Sigmoid colon (tissue), 4 donors: ENCODE data around the gene CSTB.

Experiments
- POLR2A ChIP-seq, 2 donors: fragments of 450-650 bp; IDR thresholded peaks; one replicate each; pipeline ENCODE4 v1.6.1; 2016; ENCODE audit warnings: antibody characterized with exemption in 2 of 2, mild to moderate bottlenecking in 2 of 2, moderate library complexity in 2 of 2
- POLR2AphosphoS5 ChIP-seq, 4 donors: sonication (generic); formaldehyde crosslinking; IDR thresholded peaks; one replicate each; pipeline ENCODE4 v1.6.1; 2017; ENCODE audit warnings: antibody characterized with exemption in 4 of 4

DNA sequence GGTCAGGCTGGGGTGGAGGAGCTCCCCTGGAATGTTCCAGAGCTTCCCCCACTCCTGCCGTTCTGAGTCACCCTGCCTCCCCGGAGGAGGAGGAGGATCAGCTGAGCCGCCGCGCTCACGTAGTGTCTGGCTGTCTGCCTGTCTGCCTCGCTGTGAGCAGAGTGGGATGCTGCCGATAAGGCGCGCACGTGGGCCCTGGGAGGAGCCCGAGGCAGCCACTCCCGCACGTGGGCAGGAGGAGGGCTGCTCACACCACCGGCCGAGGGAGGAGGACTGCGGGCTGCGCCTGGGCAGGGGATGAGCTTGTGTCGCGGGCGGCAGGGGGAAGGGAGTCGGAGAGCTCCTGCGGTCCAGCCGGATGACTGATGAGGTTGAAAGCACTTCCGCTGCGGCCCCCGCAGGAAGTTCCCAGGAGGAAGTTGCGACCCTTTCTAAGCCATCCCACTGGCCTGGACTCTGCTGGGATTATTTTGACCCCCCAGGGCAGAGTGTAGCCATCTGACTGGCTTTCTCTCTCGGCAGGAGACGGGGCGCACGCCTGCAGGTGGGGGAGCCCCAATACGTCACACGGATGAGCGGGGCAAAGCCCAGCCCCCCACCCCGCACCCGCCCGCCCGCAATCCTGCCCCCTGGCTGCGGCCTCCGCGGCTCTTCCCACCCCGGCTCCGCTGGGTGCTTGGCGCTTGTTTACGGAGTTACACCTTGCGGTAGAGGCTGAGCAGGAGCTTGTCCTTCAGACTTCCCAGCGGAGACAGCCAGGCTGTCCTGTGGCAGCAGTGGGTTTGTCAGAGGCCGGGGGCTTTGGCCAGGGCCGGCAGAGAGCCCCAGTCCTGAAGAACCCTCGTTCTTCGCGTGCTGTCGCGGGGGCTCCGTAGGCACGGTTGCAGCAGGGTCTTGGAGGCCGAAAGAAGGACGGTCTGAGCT, 47.4 kb downstream of the CSTB start:
- TF ChIP-seq POLR2AphosphoS5 (IDR thresholded peaks at IDR 0.05), result peak; percentile 80 to 97 (median 86)
- TF ChIP-seq POLR2A (IDR thresholded peaks at IDR 0.05), result peak; percentile 61 to 74
